Heart left ventricle (tissue), 16 donors: ENCODE data around the gene IL22RA1. TPM values are rescaled to one million over a fixed set of nuclear protein-coding genes. Genes with fewer than 3 reads are reported as not detected.

Experiments
- ATAC-seq, 4 donors: fragments of 200-7000 bp; cut with Tn5 transposase; one replicate each; pipeline ENCODE4 v1.9.1; 2020 to 2022; ENCODE audit warnings: moderate library complexity in 4 of 4, mild to moderate bottlenecking in 3 of 4, moderate number of reproducible peaks in 1 of 4
- DNase-seq, 5 donors: peaks; one replicate each; pipeline ENCODE4 v3.0.0-alpha.2; 2020
- H3K27ac ChIP-seq, 12 donors: fragments of 200-600 bp; sonication (generic) in 4 of 12; one replicate each; pipeline versions ENCODE4 v1.5.0 to v1.8.0; 2016 to 2022; ENCODE audit warnings: mild to moderate bottlenecking in 2 of 12
- H3K27me3 ChIP-seq, 9 donors: fragments of 200-600 bp; sonication (generic) in 2 of 9; one replicate each; pipeline versions ENCODE4 v1.5.1 to v1.8.0; 2016 to 2022; ENCODE audit warnings: mild to moderate bottlenecking in 3 of 9
- H3K36me3 ChIP-seq, 9 donors: fragments of 200-600 bp; sonication (generic) in 2 of 9; one replicate each; pipeline versions ENCODE4 v1.5.0 to v1.8.0; 2018 to 2022; ENCODE audit warnings: mild to moderate bottlenecking in 2 of 9
- H3K4me1 ChIP-seq, 12 donors: fragments of 200-600 bp; sonication (generic) in 4 of 12; one replicate each; pipeline versions ENCODE4 v1.5.0 to v1.8.0; 2016 to 2022; ENCODE audit warnings: mild to moderate bottlenecking in 3 of 12
- H3K4me3 ChIP-seq, 12 donors: fragments of 200-600 bp; sonication (generic) in 4 of 12; one replicate each; pipeline versions ENCODE4 v1.5.0 to v1.8.0; 2017 to 2022; ENCODE audit warnings: mild to moderate bottlenecking in 9 of 12, moderate library complexity in 4 of 12
- H3K9me3 ChIP-seq, 12 donors: fragments of 200-600 bp; sonication (generic) in 4 of 12; one replicate each; pipeline versions ENCODE4 v1.5.0 to v1.8.0; 2016 to 2022; ENCODE audit warnings: mild to moderate bottlenecking in 1 of 12
- POLR2A ChIP-seq, 2 donors: fragments of 450-650 bp; IDR thresholded peaks; one replicate each; pipeline ENCODE4 v1.6.1; 2017; ENCODE audit warnings: antibody characterized with exemption in 2 of 2, mild to moderate bottlenecking in 2 of 2, moderate library complexity in 2 of 2
- WGBS, 4 donors: extraction: QIAGEN DNeasy Blood & Tissue Kit in 2 of 4; methylation state at CpG; one replicate each; pipeline versions ENCODE4 v1.1.5 to v1.1.7; 2013 to 2018; 5-methylcytosine and 5-hydroxymethylcytosine counted together
- intact Hi-C, 10 donors: fragments of 100-400 bp; cut with DNase I; formaldehyde crosslinking; loops; one replicate each; pipeline versions ENCODE4 v1.11.1 to v1.14.2; 2022
- polyA plus RNA-seq, 2 donors: library from polyadenylated mRNA; stranded (reverse); fragments of 200-250 nt; gene quantifications; one replicate each; pipeline ENCODE4 v1.2.3, GENCODE V29; 2013
- total RNA-seq, 9 donors: library from RNA; depleted of rRNA in 2 of 9; stranded (reverse); fragments of >200 nt in 2 of 9; fragmentation: NEBNext Ultra II Directional in 3 of 9; extraction: Animal tissue kit (Norgen Biotek cat#: 25700) in 3 of 9; gene quantifications; one replicate each; pipeline versions ENCODE4 v1.1.0 to v1.2.4, GENCODE V29; 2016 to 2023
- TF ChIP-seq, protein P1 (sequence below), 12 donors: fragments of 200-600 bp; sonication (generic) in 4 of 12; IDR thresholded peaks; one replicate each; pipeline versions ENCODE4 v1.5.0 to v1.8.0; 2018 to 2022; ENCODE audit warnings: antibody characterized with exemption in 12 of 12, mild to moderate bottlenecking in 5 of 12
- donor health status: ischemic (EF 13 %, LVEDD 7.1; RV severe dilation, severe dysfunction).
- donor health status: healthy with polysubstance abuse.
- donor health status: DM: no; HTN: yes; CAD: no.
- donor health status: DM: no; HTN: no; CAD: no.
- donor health status: ischemic (EF 25% LVEDD 6.9; RV normal size, moderate dysfunction).
- donor health status: ischemic (EF 25% LVEDD 5.7; RV mildly dilated, moderate dysfunction).
- donor health status: healthy.
- donor health status: DM: yes; HTN: yes; CAD: no.
- donor health status: ischemic (EF 35%, LVEDD 5.7; RV mildly dilated, moderate dysfunction).
- donor health status: nonischemic (EF 11% LVEDD 7.7; RV severe dilation, severe dysfunction).
- donor health status: DM: yes; HTN: yes; CAD: no.
- donor health status: PGD.
- donor health status: ischemic (EF 29% LVEDD 5.4; RV normal size, mild dysfunction).
- donor health status: nonischemic (EF 23%, LVEDD 6.1; RV moderate dilation, normal function).

Gene IL22RA1
- total and polyA plus RNA-seq, 11 donors = 0.04 to 1.3 (median 0.36) TPM; not detected in 3

DNA sequence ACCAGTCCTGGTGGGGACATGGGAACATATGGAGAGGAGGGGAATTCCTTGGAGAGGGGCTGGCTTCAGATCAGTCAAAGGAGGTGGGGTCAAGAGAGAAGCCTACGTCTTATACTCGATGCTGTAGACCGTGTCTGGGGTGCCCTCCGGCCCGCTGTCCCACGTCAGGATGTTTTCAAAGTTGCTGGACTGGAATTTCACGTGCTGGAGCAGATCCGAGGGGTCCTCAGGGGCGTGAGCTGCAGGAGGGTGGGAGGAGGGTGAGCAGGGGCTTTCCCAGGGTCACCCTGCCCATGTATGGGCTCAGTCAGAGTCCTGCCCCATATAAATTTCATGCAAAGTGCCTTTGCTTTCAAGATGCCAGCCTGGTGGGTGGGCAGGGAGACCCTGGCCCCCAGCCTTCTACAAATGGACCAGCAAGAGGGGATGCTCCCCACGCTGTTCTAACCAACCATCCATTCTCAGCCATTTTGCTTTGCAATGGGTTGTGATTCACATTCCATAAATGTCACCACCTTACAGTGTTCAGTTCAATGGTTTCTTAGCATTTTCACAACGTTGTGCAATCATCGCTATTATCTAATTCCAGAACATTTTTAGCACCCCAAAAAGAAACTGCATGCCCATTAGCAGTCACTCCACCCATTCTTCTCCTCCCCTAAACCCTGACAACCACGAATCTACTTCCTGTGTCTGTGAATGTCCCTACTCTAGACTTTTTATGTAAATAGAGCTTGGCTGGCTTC lies 4.3 kb downstream of the IL22RA1 start:
- Histone ChIP-seq H3K4me3 (no peak overlapping the region), H3K27ac (no peak overlapping the region), H3K4me1 (peaks cover 0 to 13% (median 4%) of the 10 kb centered on the region in 12 donors), H3K9me3 (peaks cover 0 to 4% (median 0%) of the 10 kb centered on the region in 12 donors), H3K36me3 (no peaks in the 10 kb centered on the region), H3K27me3 (no peaks in the 10 kb centered on the region)
- TF ChIP-seq POLR2A (IDR thresholded peaks at IDR 0.05) = no peak
- TF ChIP-seq, protein P1, sequence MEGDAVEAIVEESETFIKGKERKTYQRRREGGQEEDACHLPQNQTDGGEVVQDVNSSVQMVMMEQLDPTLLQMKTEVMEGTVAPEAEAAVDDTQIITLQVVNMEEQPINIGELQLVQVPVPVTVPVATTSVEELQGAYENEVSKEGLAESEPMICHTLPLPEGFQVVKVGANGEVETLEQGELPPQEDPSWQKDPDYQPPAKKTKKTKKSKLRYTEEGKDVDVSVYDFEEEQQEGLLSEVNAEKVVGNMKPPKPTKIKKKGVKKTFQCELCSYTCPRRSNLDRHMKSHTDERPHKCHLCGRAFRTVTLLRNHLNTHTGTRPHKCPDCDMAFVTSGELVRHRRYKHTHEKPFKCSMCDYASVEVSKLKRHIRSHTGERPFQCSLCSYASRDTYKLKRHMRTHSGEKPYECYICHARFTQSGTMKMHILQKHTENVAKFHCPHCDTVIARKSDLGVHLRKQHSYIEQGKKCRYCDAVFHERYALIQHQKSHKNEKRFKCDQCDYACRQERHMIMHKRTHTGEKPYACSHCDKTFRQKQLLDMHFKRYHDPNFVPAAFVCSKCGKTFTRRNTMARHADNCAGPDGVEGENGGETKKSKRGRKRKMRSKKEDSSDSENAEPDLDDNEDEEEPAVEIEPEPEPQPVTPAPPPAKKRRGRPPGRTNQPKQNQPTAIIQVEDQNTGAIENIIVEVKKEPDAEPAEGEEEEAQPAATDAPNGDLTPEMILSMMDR (IDR thresholded peaks at IDR 0.05) = no peak
- DNase-seq (no peak), ATAC-seq (no peak)
- intact Hi-C loops = no loop called here
- 65 to 69% (median 67%) methylated on average over 13 of the region's 13 CpGs for WGBS, 4 donors

- WGBS, 4 donors = 79 to 86% (median 82%) methylated on average over 14 to 15 of the region's 15 CpGs
- TF ChIP-seq, protein P1 (IDR thresholded peaks at IDR 0.05) = no peak
- no peak overlapping the region for H3K4me3 ChIP-seq
- ATAC-seq (no peak), DNase-seq (no peak)
- no peaks in the 10 kb centered on the region for H3K36me3 ChIP-seq
- H3K9me3 ChIP-seq = peaks cover 0 to 4% (median 0%) of the 10 kb centered on the region in 12 donors
- H3K4me1 ChIP-seq = no peaks in the 10 kb centered on the region
- no peaks in the 10 kb centered on the region for H3K27me3 ChIP-seq
- intact Hi-C loops = no loop called here
- H3K27ac ChIP-seq = no peak overlapping the region
Measured at GRCh38 chr1:24136956-24137539, 5.9 kb downstream of the IL22RA1 start.

- no peak for ATAC-seq
- Histone ChIP-seq H3K9me3 (peaks cover 0 to 27% (median 9%) of the 10 kb centered on the region in 12 donors), H3K27ac (no peak overlapping the region), H3K27me3 (no peaks in the 10 kb centered on the region), H3K4me1 (no peaks in the 10 kb centered on the region), H3K36me3 (no peaks in the 10 kb centered on the region), H3K4me3 (no peak overlapping the region)
- intact Hi-C loops = no loop called here
- no peak for TF ChIP-seq POLR2A (IDR thresholded peaks at IDR 0.05)
- TF ChIP-seq, protein P1 (IDR thresholded peaks at IDR 0.05) = no peak
- 85 to 94% (median 89%) methylated on average over 3 of the region's 3 CpGs for WGBS, 4 donors
- DNase-seq = no peak
Measured at GRCh38 chr1:24134376-24134775, 8.6 kb downstream of the IL22RA1 start.

DNA sequence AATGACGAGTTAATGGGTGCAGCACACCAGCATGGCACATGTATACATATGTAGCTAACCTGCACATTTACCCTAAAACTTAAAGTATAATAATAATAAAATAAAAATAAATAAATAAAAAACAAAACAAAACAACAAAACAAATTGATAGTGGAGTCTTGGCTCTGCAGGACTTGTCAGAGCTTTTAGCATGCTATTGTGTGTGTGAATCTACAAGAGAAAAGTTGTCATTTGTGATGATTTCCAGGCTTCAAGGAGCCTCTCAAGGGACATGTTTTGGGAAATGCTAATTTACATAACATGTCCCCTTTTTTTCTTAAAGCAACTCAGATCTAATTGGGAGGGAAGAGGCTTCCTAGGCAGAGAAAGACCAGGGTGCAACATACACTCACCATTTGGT lies 9.1 kb downstream of the IL22RA1 start:
- intact Hi-C loops = no loop called here
- no peak overlapping the region for H3K4me3 ChIP-seq
- no peaks in the 10 kb centered on the region for H3K27me3 ChIP-seq
- WGBS, 4 donors = 78 to 88% (median 82%) methylated on average over 1 of the region's 1 CpG
- H3K9me3 ChIP-seq = peaks cover 0 to 25% (median 9%) of the 10 kb centered on the region in 12 donors
- TF ChIP-seq, protein P1 (IDR thresholded peaks at IDR 0.05) = no peak
- TF ChIP-seq POLR2A (IDR thresholded peaks at IDR 0.05) = no peak
- no peaks in the 10 kb centered on the region for H3K4me1 ChIP-seq
- ATAC-seq = no peak
- no peak for DNase-seq
- H3K36me3 ChIP-seq = no peaks in the 10 kb centered on the region
- no peak overlapping the region for H3K27ac ChIP-seq
